ENCODE measurements around the gene EBF4.

EBF4 gene

GRCh38 chr20:2759603-2760296, 67.2 kb downstream of the EBF4 start:
- Histone ChIP-seq H3K36me3 (replicated peaks; ENCODE audit: low read depth, low read length) (no peaks in the 10 kb centered on the region), H3K9me3 (ENCODE audit: insufficient read depth, low read length) (no peaks in the 10 kb centered on the region), H2AFZ (ENCODE audit: low read depth, low read length) (no peak overlapping the region), H4K20me1 (ENCODE audit: insufficient read depth, low read length) (no peaks in the 10 kb centered on the region), H3K4me1 (ENCODE audit: low read length) (no peaks in the 10 kb centered on the region), H3K27ac (ENCODE audit: low read length) (no peak overlapping the region), H3K4me3 (ENCODE audit: low read length) (no peak overlapping the region), H3K4me2 (ENCODE audit: low read length) (no peak overlapping the region), H3K27me3 (ENCODE audit: low read depth, low read length) (peaks cover 29% of the 10 kb centered on the region), H3K9ac (ENCODE audit: low read length) (no peak overlapping the region), H3K79me2 (ENCODE audit: low read length) (no peaks in the 10 kb centered on the region)
- TF ChIP-seq CTCF (IDR thresholded peaks at IDR 0.05; ENCODE audit: low read depth, low read length) = no peak
- TF ChIP-seq EZH2phosphoT487 (IDR thresholded peaks at IDR 0.05; ENCODE audit: low read depth) = no peak

- H3K4me2 ChIP-seq (ENCODE audit: low read length) = no peak overlapping the region
- H3K9ac ChIP-seq (ENCODE audit: low read length) = no peak overlapping the region
- peaks cover 24% of the 10 kb centered on the region for H3K27me3 ChIP-seq (ENCODE audit: low read depth, low read length)
- H4K20me1 ChIP-seq (ENCODE audit: insufficient read depth, low read length) = no peaks in the 10 kb centered on the region
- no peak for TF ChIP-seq CTCF (IDR thresholded peaks at IDR 0.05; ENCODE audit: low read depth, low read length)
- no peak for TF ChIP-seq EZH2phosphoT487 (IDR thresholded peaks at IDR 0.05; ENCODE audit: low read depth)
- no peak overlapping the region for H3K4me3 ChIP-seq (ENCODE audit: low read length)
- no peak overlapping the region for H2AFZ ChIP-seq (ENCODE audit: low read depth, low read length)
- no peak overlapping the region for H3K27ac ChIP-seq (ENCODE audit: low read length)
- H3K79me2 ChIP-seq (ENCODE audit: low read length) = no peaks in the 10 kb centered on the region
- no peaks in the 10 kb centered on the region for H3K9me3 ChIP-seq (ENCODE audit: insufficient read depth, low read length)
- no peaks in the 10 kb centered on the region for H3K36me3 ChIP-seq (replicated peaks; ENCODE audit: low read depth, low read length)
- H3K4me1 ChIP-seq (ENCODE audit: low read length) = no peaks in the 10 kb centered on the region
Measured at GRCh38 chr20:2760297-2760951, 67.8 kb downstream of the EBF4 start.

- no peak for TF ChIP-seq EZH2phosphoT487 (IDR thresholded peaks at IDR 0.05; ENCODE audit: low read depth)
- no peak for TF ChIP-seq CTCF (IDR thresholded peaks at IDR 0.05; ENCODE audit: low read depth, low read length)
- Histone ChIP-seq H3K27ac (ENCODE audit: low read length) (no peak overlapping the region), H4K20me1 (ENCODE audit: insufficient read depth, low read length) (no peaks in the 10 kb centered on the region), H3K9me3 (ENCODE audit: insufficient read depth, low read length) (no peaks in the 10 kb centered on the region), H3K79me2 (ENCODE audit: low read length) (no peaks in the 10 kb centered on the region), H3K4me2 (ENCODE audit: low read length) (no peak overlapping the region), H2AFZ (ENCODE audit: low read depth, low read length) (no peak overlapping the region), H3K27me3 (ENCODE audit: low read depth, low read length) (peaks cover 20% of the 10 kb centered on the region), H3K4me1 (ENCODE audit: low read length) (no peaks in the 10 kb centered on the region), H3K36me3 (replicated peaks; ENCODE audit: low read depth, low read length) (no peaks in the 10 kb centered on the region), H3K9ac (ENCODE audit: low read length) (no peak overlapping the region), H3K4me3 (ENCODE audit: low read length) (no peak overlapping the region)
Measured at GRCh38 chr20:2760952-2761305, 68.3 kb downstream of the EBF4 start.

GRCh38 chr20:2761885-2762284, 69.3 kb downstream of the EBF4 start:
- H2AFZ ChIP-seq (ENCODE audit: low read depth, low read length) = no peak overlapping the region

More at GRCh38 chr20:2761885-2762284, 69.3 kb downstream of the EBF4 start:
- H3K27ac ChIP-seq (ENCODE audit: low read length) = no peak overlapping the region
- H3K4me1 ChIP-seq (ENCODE audit: low read length) = no peaks in the 10 kb centered on the region
- no peak overlapping the region for H3K4me3 ChIP-seq (ENCODE audit: low read length)
- no peaks in the 10 kb centered on the region for H3K79me2 ChIP-seq (ENCODE audit: low read length)
- TF ChIP-seq CTCF (IDR thresholded peaks at IDR 0.05; ENCODE audit: low read depth, low read length) = no peak
- no peak for TF ChIP-seq EZH2phosphoT487 (IDR thresholded peaks at IDR 0.05; ENCODE audit: low read depth)
- no peaks in the 10 kb centered on the region for H3K9me3 ChIP-seq (ENCODE audit: insufficient read depth, low read length)
- no peaks in the 10 kb centered on the region for H4K20me1 ChIP-seq (ENCODE audit: insufficient read depth, low read length)
- no peak overlapping the region for H3K9ac ChIP-seq (ENCODE audit: low read length)
- H3K36me3 ChIP-seq (replicated peaks; ENCODE audit: low read depth, low read length) = no peaks in the 10 kb centered on the region
- H3K4me2 ChIP-seq (ENCODE audit: low read length) = no peak overlapping the region
- H3K27me3 ChIP-seq (ENCODE audit: low read depth, low read length) = peaks cover 11% of the 10 kb centered on the region
